Naive B cell (primary cell): ENCODE results near the gene NUF2. TPM values are rescaled to one million over a fixed set of nuclear protein-coding genes. Genes with fewer than 3 reads are reported as not detected.
A peak's percentile ranks its signal among the peaks of the same experiment; 100 is the strongest.
"Not testable (repeated sequence)": the region's sequence is repeated elsewhere in the genome, so short reads cannot be mapped to it uniquely, and the experiment has no call there.

ENCODE experiments used
- ATAC-seq, 2 donors: fragments of 150-1000 bp; cut with Tn5 transposase; 2 replicates each; pipeline ENCODE4 v1.10.0; 2021; ENCODE audit warnings: low read depth in 2 of 2, mild to moderate bottlenecking in 2 of 2, moderate library complexity in 2 of 2
- DNase-seq: peaks from one replicate; pipeline ENCODE4 v3.0.0; 2022
- H3K27ac Mint-ChIP-seq, 6 donors: one replicate each; pipeline ENCODE4 v1.8.0; 2020 to 2022; ENCODE audit warnings: mild to moderate bottlenecking in 6 of 6, mixed read lengths in 6 of 6, moderate library complexity in 5 of 6, inconsistent platforms in 2 of 6
- H3K27me3 Mint-ChIP-seq, 3 donors: one replicate each; pipeline ENCODE4 v1.8.0; 2021 to 2022; ENCODE audit warnings: mixed read lengths in 3 of 3, mild to moderate bottlenecking in 1 of 3
- H3K36me3 Mint-ChIP-seq, 2 donors: one replicate each; pipeline ENCODE4 v1.8.0; 2020 to 2022; ENCODE audit warnings: mixed read lengths in 2 of 2, inconsistent platforms in 1 of 2, mild to moderate bottlenecking in 1 of 2
- H3K4me1 Mint-ChIP-seq, 3 donors: one replicate each; pipeline ENCODE4 v1.8.0; 2020 to 2022; ENCODE audit warnings: mixed read lengths in 3 of 3, inconsistent platforms in 1 of 3, mild to moderate bottlenecking in 1 of 3, moderate library complexity in 1 of 3
- H3K4me3 Mint-ChIP-seq, 8 donors: one replicate each; pipeline ENCODE4 v1.8.0; 2020 to 2022; ENCODE audit warnings: mild to moderate bottlenecking in 8 of 8, mixed read lengths in 8 of 8, moderate library complexity in 8 of 8, inconsistent platforms in 2 of 8
- H3K9me3 Mint-ChIP-seq, 7 donors: one replicate each; pipeline ENCODE4 v1.8.0; 2020 to 2022; ENCODE audit warnings: mixed read lengths in 7 of 7, mild to moderate bottlenecking in 5 of 7, inconsistent platforms in 2 of 7, moderate library complexity in 1 of 7
- polyA plus RNA-seq, 6 donors: library from polyadenylated mRNA; unstranded; fragments of 300-500 nt; fragmentation: Illumina TruSeq; gene quantifications; one replicate each; pipeline ENCODE4 v1.2.3, GENCODE V29; 2021; ENCODE audit warnings: low read depth in 6 of 6

Gene NUF2
- 1 to 10 TPM in 2 of 6 donors, under 1 TPM in 3, not detected in 1; 0.13 to 1.7 (median 0.88) TPM for polyA plus RNA-seq

DNA sequence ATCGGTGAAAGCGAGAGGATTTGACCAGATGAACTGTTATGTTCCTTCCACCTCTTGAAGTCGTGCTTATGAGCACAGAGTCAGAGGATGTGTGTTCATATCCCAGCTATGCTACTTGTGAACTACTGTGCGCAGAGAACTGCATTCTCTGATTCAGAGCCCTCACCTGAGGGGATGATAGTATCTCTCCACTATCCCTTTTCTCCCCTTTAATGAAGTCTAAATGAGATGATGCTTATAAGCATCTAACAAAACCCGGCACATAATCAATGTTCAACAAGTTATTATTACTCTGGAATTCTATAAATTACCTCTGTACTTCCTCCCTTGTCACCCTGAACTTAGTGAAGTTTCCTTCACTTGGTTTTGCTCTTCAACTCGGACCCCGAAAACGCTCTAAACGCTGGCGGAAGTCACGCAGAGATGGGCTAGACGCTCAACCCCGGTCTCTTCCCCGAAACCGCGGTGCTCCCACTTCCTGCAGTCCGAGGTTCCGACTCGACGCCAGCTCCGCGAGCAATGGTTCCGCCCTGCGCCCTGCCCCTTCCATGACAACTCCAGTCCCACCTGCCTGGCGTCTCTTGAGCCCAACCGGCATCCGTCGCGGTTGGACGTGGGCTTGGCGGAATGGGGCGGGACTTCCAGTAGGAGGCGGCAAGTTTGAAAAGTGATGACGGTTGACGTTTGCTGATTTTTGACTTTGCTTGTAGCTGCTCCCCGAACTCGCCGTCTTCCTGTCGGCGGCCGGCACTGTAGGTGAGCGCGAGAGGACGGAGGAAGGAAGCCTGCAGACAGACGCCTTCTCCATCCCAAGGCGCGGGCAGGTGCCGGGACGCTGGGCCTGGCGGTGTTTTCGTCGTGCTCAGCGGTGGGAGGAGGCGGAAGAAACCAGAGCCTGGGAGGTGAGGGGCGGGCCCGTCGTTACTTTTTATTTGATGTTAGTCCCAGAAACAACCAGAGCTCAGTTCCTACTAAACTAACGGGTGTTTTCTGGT is at the start of gene NUF2:
Gene NUF2, plus strand, starts transcription at position 644 of the 995 bp plus-strand sequence. CDS start 4,098 bp downstream, outside the sequence.
- H3K27ac Mint-ChIP-seq: peak within 1 kb of the TSS; percentile 83 to 97 (median 93)
- peaks cover 13 to 23% (median 15%) of the 10 kb centered on the region in 3 donors for H3K4me1 Mint-ChIP-seq
- no peaks in the 10 kb centered on the region for H3K27me3 Mint-ChIP-seq

DNA sequence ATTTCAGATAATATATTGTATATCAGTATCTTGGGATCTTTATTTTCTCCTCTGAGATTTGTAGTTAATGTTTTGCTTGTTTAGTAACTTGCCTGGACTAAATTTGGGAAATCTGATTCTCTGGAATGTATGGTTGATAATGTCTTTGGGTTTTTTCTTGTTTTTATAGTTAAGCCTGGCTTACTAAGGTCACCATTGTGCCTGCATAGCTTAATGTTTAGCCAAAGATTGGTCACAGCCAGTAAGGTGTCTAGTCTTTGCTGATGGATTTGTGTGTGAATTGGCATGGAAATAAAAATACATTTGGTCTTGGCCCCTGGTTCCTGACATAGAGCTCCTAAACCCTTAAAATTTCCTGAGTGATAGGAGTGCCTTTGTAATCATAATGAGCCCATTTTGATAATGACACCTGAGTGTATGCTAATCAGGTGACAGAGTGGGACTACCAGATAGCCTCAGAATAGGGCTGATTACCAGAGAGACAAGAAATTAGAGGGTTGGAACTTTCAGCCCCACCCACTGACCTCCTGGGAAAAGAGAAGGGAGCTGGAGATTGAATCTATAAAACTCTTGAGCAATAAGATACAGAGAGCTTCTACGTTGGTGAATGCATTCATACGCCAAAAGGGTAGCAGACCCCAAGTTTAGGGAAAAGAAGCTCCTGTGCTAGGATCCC is 47.9 kb upstream of the NUF2 start:
- no peaks in the 10 kb centered on the region for H3K27me3 Mint-ChIP-seq
- no peaks in the 10 kb centered on the region for H3K4me1 Mint-ChIP-seq
- ATAC-seq (no peak), DNase-seq (no peak)
- no peak overlapping the region for H3K4me3 Mint-ChIP-seq
- peaks cover 0 to 22% (median 18%) of the 10 kb centered on the region in 7 donors for H3K9me3 Mint-ChIP-seq
- peaks cover 19 to 22% of the 10 kb centered on the region in 2 donors for H3K36me3 Mint-ChIP-seq
- no peak overlapping the region for H3K27ac Mint-ChIP-seq

More for the DNA sequence above, at the start of gene NUF2:
- Mint-ChIP-seq H3K9me3 (no peaks in the 10 kb centered on the region), H3K4me3 (peak within 1 kb of the TSS; percentile 90 to 99 (median 96)), H3K36me3 (no peaks in the 10 kb centered on the region)
- peak; percentile 91 to 94 for ATAC-seq
- DNase-seq: peak; percentile 90

GRCh38 chr1:163275222-163275621 is 46.5 kb upstream of the NUF2 start:
- DNase-seq (no peak), ATAC-seq (no peak)
- H3K27ac Mint-ChIP-seq: no peak overlapping the region
- no peaks in the 10 kb centered on the region for H3K4me1 Mint-ChIP-seq
- H3K9me3 Mint-ChIP-seq: peaks cover 0 to 36% (median 25%) of the 10 kb centered on the region in 7 donors
- H3K36me3 Mint-ChIP-seq: peaks cover 30 to 35% of the 10 kb centered on the region in 2 donors
- H3K4me3 Mint-ChIP-seq: no peak overlapping the region
- H3K27me3 Mint-ChIP-seq: no peaks in the 10 kb centered on the region

DNA sequence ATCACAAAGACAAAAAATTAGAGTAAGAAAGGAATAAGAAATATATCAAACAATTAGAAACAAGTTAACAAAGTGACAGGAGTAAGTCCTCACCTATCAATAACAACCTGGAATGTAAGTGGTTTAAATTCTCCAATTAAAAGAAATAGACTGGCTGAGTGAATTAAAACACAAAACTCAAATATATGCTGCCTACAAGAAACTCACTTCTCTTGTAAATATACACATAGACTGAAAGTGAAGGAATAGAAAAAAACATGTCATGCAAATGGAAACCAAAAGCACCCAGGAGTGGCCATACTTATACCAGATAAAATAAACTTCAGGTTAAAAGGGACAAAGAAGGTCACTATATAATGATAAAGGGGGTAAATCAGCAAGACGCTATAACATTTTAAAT is 43.2 kb upstream of the NUF2 start:
- Mint-ChIP-seq H3K9me3 (peaks cover 5 to 54% (median 32%) of the 10 kb centered on the region in 7 donors), H3K4me3 (no peak overlapping the region), H3K36me3 (peaks cover 34 to 53% of the 10 kb centered on the region in 2 donors), H3K4me1 (no peaks in the 10 kb centered on the region), H3K27me3 (no peaks in the 10 kb centered on the region), H3K27ac (no peak overlapping the region)
- ATAC-seq (no peak), DNase-seq (no peak)

DNA sequence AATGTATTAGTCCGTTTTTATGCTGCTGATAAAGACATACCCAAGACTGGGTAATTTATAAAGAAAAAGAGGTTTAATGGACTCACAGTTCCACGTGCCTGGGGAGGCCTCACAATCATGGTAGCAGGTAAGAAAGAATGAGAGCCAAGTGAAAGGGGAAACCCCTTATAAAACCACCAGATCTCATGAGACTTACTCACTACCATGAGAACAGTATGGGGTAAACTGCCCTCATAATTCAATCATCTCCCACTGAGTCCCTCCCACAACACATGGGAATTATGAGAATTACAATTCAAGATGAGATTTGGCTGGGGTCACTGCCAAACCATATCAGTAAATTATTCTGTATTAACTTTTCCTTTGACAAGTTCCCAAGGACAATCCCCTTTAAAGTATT is 36.9 kb upstream of the NUF2 start:
- H3K4me3 Mint-ChIP-seq, DNase-seq, ATAC-seq, H3K4me1 Mint-ChIP-seq, H3K27ac Mint-ChIP-seq, H3K27me3 Mint-ChIP-seq: not testable (repeated sequence)
- Mint-ChIP-seq H3K9me3 (peaks cover 5 to 22% (median 10%) of the 10 kb centered on the region in 7 donors), H3K36me3 (peaks cover 7 to 22% of the 10 kb centered on the region in 2 donors)

- H3K27me3 Mint-ChIP-seq: no peaks in the 10 kb centered on the region
- no peak for DNase-seq
- no peak for ATAC-seq
- H3K4me1 Mint-ChIP-seq: peaks cover 0 to 10% (median 3%) of the 10 kb centered on the region in 3 donors
- H3K27ac Mint-ChIP-seq: no peak overlapping the region
- H3K9me3 Mint-ChIP-seq: peaks cover 0 to 3% (median 0%) of the 10 kb centered on the region in 7 donors
- peaks cover 0 to 11% of the 10 kb centered on the region in 2 donors for H3K36me3 Mint-ChIP-seq
- H3K4me3 Mint-ChIP-seq: no peak overlapping the region
Observed at GRCh38 chr1:163290025-163290640, 31.6 kb upstream of the NUF2 start.

DNA sequence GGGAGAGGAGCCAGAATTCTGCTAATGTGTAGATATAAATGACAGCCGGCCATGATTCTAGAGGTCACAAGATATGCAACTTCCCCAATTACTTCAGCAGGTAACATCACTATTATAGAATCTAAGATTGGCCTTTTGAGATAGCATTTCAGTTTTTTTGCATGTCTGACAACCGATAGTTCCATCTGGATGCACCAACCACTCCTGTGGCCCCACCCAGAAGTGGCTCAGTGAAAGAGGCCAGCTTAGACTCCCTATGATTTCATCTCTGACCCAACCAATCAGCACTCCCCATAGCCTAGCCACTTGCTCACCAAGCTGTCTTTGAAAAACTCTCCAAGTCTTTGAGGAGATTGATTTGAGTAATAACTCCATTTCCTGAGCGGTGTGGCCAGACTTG is 30.3 kb upstream of the NUF2 start:
- no peaks in the 10 kb centered on the region for H3K27me3 Mint-ChIP-seq
- no peak overlapping the region for H3K27ac Mint-ChIP-seq
- no peak for DNase-seq
- H3K4me1 Mint-ChIP-seq: peaks cover 0 to 8% (median 1%) of the 10 kb centered on the region in 3 donors
- H3K9me3 Mint-ChIP-seq: peaks cover 0 to 3% (median 0%) of the 10 kb centered on the region in 7 donors
- no peak overlapping the region for H3K4me3 Mint-ChIP-seq
- ATAC-seq: no peak
- peaks cover 0 to 11% of the 10 kb centered on the region in 2 donors for H3K36me3 Mint-ChIP-seq

DNA sequence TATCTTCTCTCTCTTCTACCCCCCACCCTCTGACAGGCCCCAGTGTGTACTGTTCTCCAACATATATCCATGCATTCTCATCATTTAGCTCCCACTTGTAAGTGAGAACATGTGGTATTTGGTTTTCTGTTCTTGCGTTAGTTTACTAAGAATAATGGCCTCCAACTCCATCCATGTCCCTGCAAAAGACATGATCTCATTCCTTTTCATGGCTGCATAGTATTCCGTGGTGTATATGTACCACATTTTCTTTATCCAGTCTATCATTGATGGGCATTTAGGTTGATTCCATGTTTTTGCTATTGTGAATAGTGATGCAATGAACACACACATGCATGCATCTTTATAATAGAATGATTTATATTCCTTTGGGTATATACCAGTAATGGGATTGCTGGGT is 29.6 kb upstream of the NUF2 start:
- H3K9me3 Mint-ChIP-seq, DNase-seq, H3K27ac Mint-ChIP-seq, ATAC-seq, H3K4me1 Mint-ChIP-seq, H3K4me3 Mint-ChIP-seq, H3K27me3 Mint-ChIP-seq: not testable (repeated sequence)
- H3K36me3 Mint-ChIP-seq: peaks cover 0 to 11% of the 10 kb centered on the region in 2 donors

GRCh38 chr1:163293497-163293896 is 28.3 kb upstream of the NUF2 start:
- not testable (repeated sequence) for DNase-seq, H3K27ac Mint-ChIP-seq, ATAC-seq, H3K27me3 Mint-ChIP-seq, H3K9me3 Mint-ChIP-seq, H3K4me1 Mint-ChIP-seq, H3K4me3 Mint-ChIP-seq
- H3K36me3 Mint-ChIP-seq: peaks cover 0 to 15% of the 10 kb centered on the region in 2 donors

DNA sequence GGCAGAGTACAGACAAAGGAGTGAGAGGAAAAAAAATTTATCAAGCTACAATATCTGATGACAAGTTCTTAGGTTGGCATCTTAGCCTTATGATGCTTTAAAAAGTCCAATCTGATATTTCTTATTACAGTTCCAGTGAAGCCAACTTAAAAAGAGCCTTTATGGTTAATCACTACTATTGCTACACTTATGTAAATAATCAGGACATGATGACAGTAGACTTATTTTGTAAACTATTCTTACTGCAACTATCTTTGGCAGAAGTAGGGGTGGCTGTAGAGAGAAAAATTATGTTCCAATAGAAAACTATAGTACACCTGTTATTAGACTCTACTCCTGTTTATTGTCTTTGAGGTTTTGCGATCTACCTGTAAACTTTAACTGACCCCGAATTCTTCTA is 25.8 kb upstream of the NUF2 start:
- no peak for ATAC-seq
- H3K4me3 Mint-ChIP-seq: no peak overlapping the region
- H3K27me3 Mint-ChIP-seq: no peaks in the 10 kb centered on the region
- H3K27ac Mint-ChIP-seq: no peak overlapping the region
- H3K36me3 Mint-ChIP-seq: peaks cover 0 to 37% of the 10 kb centered on the region in 2 donors
- no peaks in the 10 kb centered on the region for H3K4me1 Mint-ChIP-seq
- peaks cover 0 to 3% (median 0%) of the 10 kb centered on the region in 7 donors for H3K9me3 Mint-ChIP-seq
- no peak for DNase-seq

DNA sequence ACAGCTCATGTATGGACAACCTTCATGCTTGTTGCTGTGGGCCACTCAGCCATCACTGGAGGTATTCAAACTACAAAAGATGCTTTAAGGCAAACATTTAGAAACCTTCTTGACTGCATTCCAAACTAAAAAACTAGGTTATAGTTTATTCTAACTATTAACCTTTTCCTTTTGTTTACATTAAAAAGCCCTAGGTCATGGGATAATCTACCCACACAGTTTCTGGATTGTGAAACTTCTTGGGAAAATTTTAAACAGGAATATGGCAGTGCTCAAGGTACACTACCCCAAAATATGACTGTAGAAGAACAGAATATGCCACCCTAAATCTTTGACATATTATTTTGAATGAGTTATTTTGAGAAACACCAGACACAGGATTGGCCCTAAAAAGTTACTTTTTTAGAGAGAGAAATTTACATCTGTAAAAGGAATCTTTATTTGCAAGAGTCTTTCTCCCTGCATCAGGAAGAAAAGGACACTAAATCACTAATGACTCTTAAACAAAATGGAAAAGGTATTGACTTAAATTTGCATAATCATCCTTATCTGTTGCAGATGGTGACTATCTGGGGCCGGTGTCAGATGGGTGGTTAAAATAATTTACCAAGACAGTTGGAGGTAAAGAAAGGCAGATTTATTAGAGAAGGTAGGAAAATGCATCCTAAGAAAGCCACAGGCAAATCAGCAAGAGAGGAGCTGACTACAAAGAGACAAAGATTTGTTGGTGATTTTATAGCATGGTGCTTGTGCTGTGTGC is 25.1 kb upstream of the NUF2 start:
- H3K4me1 Mint-ChIP-seq: no peaks in the 10 kb centered on the region
- ATAC-seq: no peak
- H3K9me3 Mint-ChIP-seq: peaks cover 0 to 3% (median 0%) of the 10 kb centered on the region in 7 donors
- no peak for DNase-seq
- H3K36me3 Mint-ChIP-seq: peaks cover 0 to 39% of the 10 kb centered on the region in 2 donors
- H3K27me3 Mint-ChIP-seq: no peaks in the 10 kb centered on the region
- no peak overlapping the region for H3K4me3 Mint-ChIP-seq
- no peak overlapping the region for H3K27ac Mint-ChIP-seq

GRCh38 chr1:163298365-163298764 is 23.4 kb upstream of the NUF2 start:
- Mint-ChIP-seq H3K27ac (peak overlapping the region in 4 of 6 donors; percentile 3 to 56 (median 11)), H3K4me3 (no peak overlapping the region), H3K27me3 (no peaks in the 10 kb centered on the region), H3K9me3 (no peaks in the 10 kb centered on the region), H3K4me1 (no peaks in the 10 kb centered on the region), H3K36me3 (peaks cover 9 to 35% of the 10 kb centered on the region in 2 donors)
- no peak for ATAC-seq
- no peak for DNase-seq
